GM18526 (cell line): ENCODE data around the gene ZFYVE28.

Source experiments
- POLR2A ChIP-seq: IDR thresholded peaks from 3 replicates; pipeline ENCODE4 v1.6.1; 2011; ENCODE audit not compliant: insufficient read length; ENCODE audit errors: extremely low read depth

The ZFYVE28 gene

DNA sequence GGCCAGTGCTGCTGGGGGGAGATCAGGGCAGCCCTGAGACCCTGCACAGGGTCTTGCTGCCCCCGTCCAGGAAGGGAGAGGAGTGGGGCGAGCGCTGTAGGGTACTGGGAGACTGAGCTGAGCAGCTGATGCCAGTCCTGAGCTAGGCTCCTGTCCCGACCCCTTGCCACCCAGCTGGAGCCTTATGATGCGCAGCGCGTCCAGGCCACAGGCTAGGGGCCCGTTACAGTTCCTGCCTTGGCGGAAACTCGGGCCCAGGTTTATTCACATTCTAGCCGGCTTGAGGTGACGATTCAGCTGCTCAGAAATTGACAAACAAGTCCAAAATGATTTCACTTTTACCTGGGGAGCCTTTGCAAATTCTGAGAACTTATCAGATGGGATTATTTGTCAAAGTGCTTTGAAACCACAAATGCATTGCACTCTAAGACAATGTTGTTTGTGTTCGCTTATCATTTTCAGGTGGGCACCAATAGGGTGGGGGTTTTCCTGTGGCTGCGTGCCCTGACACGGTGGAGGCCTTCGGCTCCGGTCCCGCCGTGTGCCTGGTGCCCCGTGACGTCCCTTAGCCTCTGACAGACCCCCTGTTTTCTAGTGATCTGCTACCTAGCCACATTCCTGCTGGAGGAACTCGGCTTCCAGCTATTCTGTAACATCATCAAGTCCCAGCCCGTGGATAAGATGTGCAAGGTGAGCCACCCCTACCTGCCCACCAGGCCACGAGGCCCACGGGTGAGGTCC lies 19.2 kb upstream of the ZFYVE28 start:
- no peak for TF ChIP-seq POLR2A

- no peak for TF ChIP-seq POLR2A
Observed at GRCh38 chr4:2436761-2437474, 18.5 kb upstream of the ZFYVE28 start.

- TF ChIP-seq POLR2A: no peak
Observed at GRCh38 chr4:2436301-2436700, 17.9 kb upstream of the ZFYVE28 start.

- no peak for TF ChIP-seq POLR2A
Observed at GRCh38 chr4:2434420-2434819, 16.0 kb upstream of the ZFYVE28 start.

- no peak for TF ChIP-seq POLR2A
Observed at GRCh38 chr4:2433609-2434350, 15.3 kb upstream of the ZFYVE28 start.

DNA sequence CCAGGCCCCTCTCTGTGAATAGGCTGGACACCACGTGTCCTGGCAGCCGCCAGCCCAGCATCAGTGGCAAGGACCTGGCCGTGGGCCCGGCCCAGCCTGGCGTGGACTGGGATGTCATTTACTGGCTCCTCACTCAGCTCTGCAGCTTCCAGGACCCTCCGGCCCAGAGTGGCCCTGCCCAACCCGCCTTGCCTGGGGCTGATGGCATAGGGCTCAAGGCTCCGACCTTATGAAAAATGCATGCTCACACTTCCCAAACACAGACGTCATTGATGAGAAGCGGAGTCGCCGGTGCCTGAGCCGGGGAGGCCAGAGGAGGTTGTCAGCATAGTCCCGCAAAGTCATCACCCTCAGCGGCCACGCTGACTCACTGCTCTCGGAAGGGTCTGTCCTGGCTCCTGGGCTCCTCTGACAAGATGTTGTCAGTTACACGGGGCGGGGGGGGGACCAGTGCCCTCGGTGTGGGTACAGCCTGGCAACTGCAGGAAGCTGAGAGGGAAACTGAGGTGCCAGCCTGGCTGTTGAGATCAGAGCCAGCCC lies 14.6 kb upstream of the ZFYVE28 start:
- no peak for TF ChIP-seq POLR2A

- TF ChIP-seq POLR2A: no peak
Observed at GRCh38 chr4:2432004-2432403, 13.6 kb upstream of the ZFYVE28 start.

- TF ChIP-seq POLR2A: no peak
Observed at GRCh38 chr4:2428496-2429213, 10.2 kb upstream of the ZFYVE28 start.

DNA sequence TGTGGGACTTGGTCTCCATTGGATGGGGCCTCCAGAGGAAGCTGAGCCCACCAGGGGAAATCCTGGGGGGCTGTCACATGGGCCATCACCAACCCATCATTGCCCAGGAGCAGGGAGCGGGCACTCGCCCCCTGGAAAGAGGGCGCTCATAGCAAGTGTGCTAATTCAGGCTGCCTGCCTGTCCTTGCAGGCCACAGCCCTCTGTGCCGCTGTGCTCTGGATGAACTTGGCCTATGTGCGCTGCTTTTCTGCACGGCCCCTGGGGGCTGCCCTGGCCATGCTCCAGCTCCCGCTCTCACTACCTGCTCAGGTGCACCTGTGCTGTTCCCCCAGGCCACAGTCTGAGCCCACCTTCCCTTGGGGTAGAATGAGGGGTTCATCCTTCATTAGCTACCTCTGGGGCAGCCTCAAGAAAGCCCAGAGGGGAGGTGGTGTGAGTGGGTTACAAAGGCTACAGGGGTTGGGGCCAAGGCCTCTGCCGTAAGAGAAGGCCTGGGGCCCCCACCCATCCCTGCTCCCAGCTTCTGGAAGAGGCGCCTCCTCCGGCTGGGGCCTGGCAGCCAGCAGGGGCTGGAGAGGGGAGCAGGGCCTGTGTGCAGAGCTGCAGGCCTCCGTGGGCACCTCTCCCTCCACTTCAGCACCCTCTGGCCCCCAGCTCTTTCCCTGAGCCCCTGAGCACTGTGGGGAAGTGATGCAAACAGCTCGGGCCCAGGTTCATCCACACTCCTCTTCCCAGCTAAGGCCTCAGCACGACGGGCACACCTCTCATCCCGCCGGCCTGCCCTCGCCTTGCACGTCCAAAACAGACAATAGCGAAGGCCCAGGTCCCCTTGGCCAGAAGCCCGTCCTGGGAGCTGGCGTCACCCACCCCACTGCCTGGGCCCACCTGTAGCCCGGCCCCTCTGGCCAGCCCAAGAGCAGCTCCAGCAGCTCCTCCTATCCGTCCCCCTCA lies 9.2 kb upstream of the ZFYVE28 start:
- no peak for TF ChIP-seq POLR2A

DNA sequence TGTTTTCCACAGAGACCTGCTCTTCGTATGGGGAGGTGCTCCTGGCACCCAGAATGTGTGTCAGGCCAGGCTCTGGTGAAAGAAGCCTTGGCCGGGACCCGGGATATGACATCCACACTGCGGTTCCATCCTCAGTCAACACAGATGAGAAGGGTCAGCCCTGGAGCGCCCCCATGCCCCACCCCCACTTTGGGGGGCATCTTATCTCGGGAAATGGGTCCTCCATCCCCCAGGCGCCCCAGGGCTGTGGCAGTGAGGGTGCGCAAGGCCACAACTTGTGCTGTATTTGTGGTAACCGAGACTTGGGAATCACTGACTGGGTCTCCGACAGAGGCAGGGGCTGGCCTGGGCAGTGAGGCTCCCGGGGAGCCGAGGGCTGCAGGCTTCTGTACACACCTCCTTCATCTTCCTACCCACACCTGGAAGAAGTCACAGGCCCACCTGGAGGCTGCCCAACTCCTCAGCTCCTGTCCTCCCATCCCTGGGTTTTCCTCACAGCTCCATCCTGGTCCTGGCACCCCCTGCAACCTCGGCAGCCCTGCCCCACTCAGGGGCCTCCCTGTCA lies 8.3 kb upstream of the ZFYVE28 start:
- no peak for TF ChIP-seq POLR2A

DNA sequence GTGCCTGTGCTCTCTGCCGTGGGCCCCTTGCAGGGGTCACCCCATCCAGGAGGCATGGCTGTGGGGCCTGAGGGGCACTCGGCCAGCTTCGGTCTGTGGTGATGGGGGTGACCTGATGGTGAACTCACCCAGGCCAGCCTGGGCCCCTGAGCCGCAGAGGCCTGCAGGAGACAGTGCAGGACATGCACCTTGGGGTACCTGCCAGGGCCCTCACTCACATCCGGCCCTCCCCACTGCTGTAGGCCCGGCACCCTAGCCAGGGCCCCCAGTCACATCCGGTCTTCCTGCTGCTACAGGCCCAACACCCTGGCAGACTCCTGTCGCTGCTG lies 7.6 kb upstream of the ZFYVE28 start:
- TF ChIP-seq POLR2A: no peak

DNA sequence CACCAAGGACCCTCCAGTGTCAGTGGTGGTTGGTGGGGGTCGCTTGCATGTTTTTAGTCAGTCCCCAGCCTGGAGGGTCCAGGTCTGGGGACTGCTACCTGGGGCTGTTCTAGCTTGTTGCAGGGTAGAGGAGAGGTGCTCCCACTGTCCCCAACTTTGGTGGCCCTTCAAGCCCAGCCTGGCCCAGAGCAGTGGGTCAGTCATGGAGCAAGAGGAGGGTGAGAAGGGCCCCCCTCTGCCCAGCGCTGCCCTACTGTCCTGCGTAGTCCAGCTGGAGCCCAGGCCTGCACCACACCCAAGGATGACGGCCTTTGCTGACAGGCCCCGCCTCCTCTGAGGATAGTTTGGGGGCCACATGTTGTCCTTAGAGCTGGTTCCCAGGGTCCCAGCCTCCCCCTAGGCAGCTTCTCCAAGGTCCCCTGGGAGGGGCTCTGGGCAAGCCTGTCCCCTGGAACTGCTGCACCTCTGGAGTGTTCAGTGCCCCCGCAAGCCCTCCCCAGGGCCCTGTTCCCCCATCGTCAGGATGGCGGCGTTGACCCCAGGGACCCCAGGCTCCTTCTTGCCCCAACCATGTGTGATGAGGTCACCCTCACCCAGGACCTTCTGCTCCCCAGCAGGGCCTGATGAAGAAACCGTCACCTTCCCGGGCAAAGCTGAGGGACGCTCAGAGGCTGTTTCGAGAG lies 7.1 kb upstream of the ZFYVE28 start:
- TF ChIP-seq POLR2A: no peak

DNA sequence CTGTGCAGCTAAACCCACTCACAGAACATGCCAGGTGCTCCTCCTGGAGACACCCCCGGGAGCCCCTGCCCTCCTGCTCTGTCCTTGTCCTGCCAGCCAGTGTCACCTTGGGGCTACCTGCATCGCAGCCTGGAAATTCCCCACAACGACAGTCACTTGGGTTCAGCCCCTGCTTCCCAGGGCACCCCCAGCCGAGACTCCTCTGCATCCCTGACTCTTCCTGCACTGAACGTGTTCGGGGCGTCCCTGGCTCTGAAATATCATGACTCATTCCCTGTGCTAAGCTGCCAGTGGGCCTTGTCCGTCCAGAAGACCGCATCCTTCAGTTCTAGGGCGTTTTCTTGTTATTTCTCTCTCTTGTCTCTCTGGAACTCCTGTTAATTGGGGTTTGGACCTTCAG lies 6.1 kb upstream of the ZFYVE28 start:
- no peak for TF ChIP-seq POLR2A

- no peak for TF ChIP-seq POLR2A
Observed at GRCh38 chr4:2423695-2424094, 5.2 kb upstream of the ZFYVE28 start.

DNA sequence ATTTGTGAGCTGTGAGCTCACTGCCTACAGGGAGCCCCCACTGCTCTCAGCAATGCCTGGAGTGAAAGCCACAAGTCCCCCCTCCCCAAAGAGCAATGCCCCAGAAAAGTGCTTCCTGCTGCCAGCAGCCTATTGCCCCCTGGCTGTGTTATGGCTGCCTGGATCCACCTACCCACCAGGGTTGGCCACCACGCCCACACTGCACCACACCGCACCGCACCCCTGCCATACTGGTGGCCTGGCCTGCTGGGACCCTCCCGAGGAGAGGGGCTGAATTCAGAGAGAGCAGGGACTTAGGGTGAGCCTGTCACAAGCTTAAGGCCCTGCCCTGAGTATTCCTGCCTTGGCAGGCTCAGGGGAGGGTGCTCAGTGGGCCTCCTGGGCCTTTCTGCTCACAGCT lies 4.6 kb upstream of the ZFYVE28 start:
- no peak for TF ChIP-seq POLR2A
